PFSK-1 (cell line): ENCODE data around the gene EPS8L2.

Experiments used
- TAF1 ChIP-seq: IDR thresholded peaks from 2 replicates; pipeline ENCODE4 v1.6.1; 2012; ENCODE audit warnings: low read length, control low read depth, borderline replicate concordance; ENCODE audit not compliant: insufficient read depth
- TF ChIP-seq, protein P1 (sequence below), 2 experiments: IDR thresholded peaks; 2 replicates each; pipeline versions ENCODE4 v1.6.1 to v1.8.0; 2011 to 2012; ENCODE audit warnings: low read depth in 2 of 2, low read length in 2 of 2, control low read depth in 1 of 2, inconsistent platforms in 1 of 2, mild to moderate bottlenecking in 1 of 2, moderate library complexity in 1 of 2; ENCODE audit not compliant: insufficient read depth in 1 of 2

DNA sequence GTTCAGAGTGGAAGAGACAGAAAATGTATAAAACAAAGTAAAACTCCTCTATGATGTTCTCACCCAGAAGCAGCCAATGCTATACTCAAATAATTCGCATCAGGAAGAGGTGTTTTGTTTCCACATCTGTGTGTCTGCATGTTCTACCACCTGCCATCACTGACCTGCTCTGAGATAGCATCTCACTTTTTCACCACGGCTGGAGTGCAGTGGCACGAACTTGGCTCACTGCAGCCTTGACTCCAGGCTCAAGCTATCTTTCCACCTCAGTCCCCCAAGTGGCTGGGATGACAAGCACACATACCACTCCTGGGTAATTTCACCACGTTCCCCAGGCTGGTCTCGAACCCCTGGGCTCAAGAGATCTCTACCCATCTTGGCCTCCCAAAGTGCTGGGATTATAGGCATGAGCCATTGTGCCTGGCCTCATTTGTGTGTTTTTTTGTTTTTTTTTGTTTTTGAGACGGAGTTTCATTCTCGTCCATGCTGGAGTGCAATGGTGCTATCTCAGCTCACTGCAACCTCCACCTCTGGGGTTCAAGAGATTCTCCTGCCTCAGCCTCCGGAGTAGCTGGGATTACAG lies 55.6 kb downstream of the EPS8L2 start:
- TF ChIP-seq, protein P1, sequence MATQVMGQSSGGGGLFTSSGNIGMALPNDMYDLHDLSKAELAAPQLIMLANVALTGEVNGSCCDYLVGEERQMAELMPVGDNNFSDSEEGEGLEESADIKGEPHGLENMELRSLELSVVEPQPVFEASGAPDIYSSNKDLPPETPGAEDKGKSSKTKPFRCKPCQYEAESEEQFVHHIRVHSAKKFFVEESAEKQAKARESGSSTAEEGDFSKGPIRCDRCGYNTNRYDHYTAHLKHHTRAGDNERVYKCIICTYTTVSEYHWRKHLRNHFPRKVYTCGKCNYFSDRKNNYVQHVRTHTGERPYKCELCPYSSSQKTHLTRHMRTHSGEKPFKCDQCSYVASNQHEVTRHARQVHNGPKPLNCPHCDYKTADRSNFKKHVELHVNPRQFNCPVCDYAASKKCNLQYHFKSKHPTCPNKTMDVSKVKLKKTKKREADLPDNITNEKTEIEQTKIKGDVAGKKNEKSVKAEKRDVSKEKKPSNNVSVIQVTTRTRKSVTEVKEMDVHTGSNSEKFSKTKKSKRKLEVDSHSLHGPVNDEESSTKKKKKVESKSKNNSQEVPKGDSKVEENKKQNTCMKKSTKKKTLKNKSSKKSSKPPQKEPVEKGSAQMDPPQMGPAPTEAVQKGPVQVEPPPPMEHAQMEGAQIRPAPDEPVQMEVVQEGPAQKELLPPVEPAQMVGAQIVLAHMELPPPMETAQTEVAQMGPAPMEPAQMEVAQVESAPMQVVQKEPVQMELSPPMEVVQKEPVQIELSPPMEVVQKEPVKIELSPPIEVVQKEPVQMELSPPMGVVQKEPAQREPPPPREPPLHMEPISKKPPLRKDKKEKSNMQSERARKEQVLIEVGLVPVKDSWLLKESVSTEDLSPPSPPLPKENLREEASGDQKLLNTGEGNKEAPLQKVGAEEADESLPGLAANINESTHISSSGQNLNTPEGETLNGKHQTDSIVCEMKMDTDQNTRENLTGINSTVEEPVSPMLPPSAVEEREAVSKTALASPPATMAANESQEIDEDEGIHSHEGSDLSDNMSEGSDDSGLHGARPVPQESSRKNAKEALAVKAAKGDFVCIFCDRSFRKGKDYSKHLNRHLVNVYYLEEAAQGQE (IDR thresholded peaks at IDR 0.05; ENCODE audit: insufficient read depth in 1 of 2, low read depth in 2 of 2, low read length in 2 of 2) = no peak
- TF ChIP-seq TAF1 = no peak
